HepG2 (cell line): ENCODE measurements around the gene SUOX. TPM values are rescaled to one million over a fixed set of nuclear protein-coding genes. Genes with fewer than 3 reads are reported as not detected.

ENCODE experiments used
- ASH2L ChIP-seq: fragments of 300-600, 200-600 bp; sonication (generic); IDR thresholded peaks from 2 replicates; pipeline ENCODE4 v1.7.0; 2017; ENCODE audit warnings: low read depth, mild to moderate bottlenecking, moderate library complexity, mixed read lengths, low read length; ENCODE audit not compliant: insufficient read length
- CBX5 ChIP-seq: sonication (generic); formaldehyde crosslinking; IDR thresholded peaks from 2 replicates; pipeline ENCODE4 v1.4.0; 2020; ENCODE audit warnings: missing genetic modification reagents, borderline replicate concordance
- EP300 ChIP-seq, 3 experiments: sonication (generic) in 1 of 3; formaldehyde crosslinking in 1 of 3; IDR thresholded peaks; 2 replicates each; pipeline versions ENCODE4 v1.5.1 to v1.6.1; 2011 to 2020; ENCODE audit warnings: low read depth in 2 of 3, low read length in 2 of 3, borderline replicate concordance in 1 of 3, improper control_type of control experiment in 1 of 3, mild to moderate bottlenecking in 1 of 3, missing genetic modification reagents in 1 of 3, moderate library complexity in 1 of 3
- HIVEP1 ChIP-seq: sonication (generic); formaldehyde crosslinking; IDR thresholded peaks from 2 replicates; pipeline ENCODE4 v1.4.0; 2020; ENCODE audit warnings: mild to moderate bottlenecking, missing genetic modification reagents
- IKZF4 ChIP-seq: sonication (generic); formaldehyde crosslinking; IDR thresholded peaks from 2 replicates; pipeline ENCODE4 v1.5.1; 2020; ENCODE audit warnings: borderline replicate concordance, mild to moderate bottlenecking, low read depth, missing genetic modification reagents; ENCODE audit errors: not compliant biosample characterization
- KAT7 ChIP-seq: IDR thresholded peaks from 2 replicates; pipeline ENCODE4 v1.6.1; 2018; ENCODE audit warnings: borderline replicate concordance, missing compliant biosample characterization
- KDM1A ChIP-seq: IDR thresholded peaks from 2 replicates; pipeline ENCODE4 v1.6.1; 2016; ENCODE audit warnings: missing compliant biosample characterization
- MTF2 ChIP-seq: sonication (generic); formaldehyde crosslinking; IDR thresholded peaks from 2 replicates; pipeline ENCODE4 v1.5.0; 2020; ENCODE audit warnings: missing genetic modification reagents, borderline replicate concordance
- NFE2 ChIP-seq: sonication (generic); formaldehyde crosslinking; IDR thresholded peaks from 2 replicates; pipeline ENCODE4 v1.4.0; 2020; ENCODE audit warnings: missing genetic modification reagents
- SRSF9 ChIP-seq: fragments of 200-400 bp; formaldehyde crosslinking; IDR thresholded peaks from 2 replicates; pipeline ENCODE4 v1.6.1; 2018; ENCODE audit warnings: borderline replicate concordance, mild to moderate bottlenecking, low read depth, low read length; ENCODE audit not compliant: insufficient read depth, poor library complexity, severe bottlenecking
- STAT5B ChIP-seq: sonication (generic); formaldehyde crosslinking; IDR thresholded peaks from 2 replicates; pipeline ENCODE4 v1.4.0; 2020; ENCODE audit warnings: missing genetic modification reagents
- ZKSCAN1 ChIP-seq: fragments of 150-350 bp; IDR thresholded peaks from 2 replicates; pipeline ENCODE4 v1.6.1; 2014; ENCODE audit warnings: low read length
- ZNF121 ChIP-seq: sonication (generic); formaldehyde crosslinking; IDR thresholded peaks from 2 replicates; pipeline ENCODE4 v1.5.0; 2020; ENCODE audit warnings: mild to moderate bottlenecking, missing genetic modification reagents
- ZNF124 ChIP-seq: sonication (generic); formaldehyde crosslinking; IDR thresholded peaks from 2 replicates; pipeline ENCODE4 v1.4.0; 2020; ENCODE audit warnings: missing genetic modification reagents
- polyA plus RNA-seq, 8 experiments: library from polyadenylated mRNA; depleted of rRNA in 3 of 8; stranded (reverse) in 7 of 8; unstranded in 1 of 8; fragments of >200 nt; fragmentation: Illumina TruSeq in 4 of 8; extraction: Trizol in 4 of 8; gene quantifications; 2 replicates each; pipeline versions ENCODE4 v1.2.1 to v1.2.3, GENCODE V29; 2011 to 2016; ENCODE audit warnings: low read depth in 4 of 8, missing spikeins in 1 of 8, mixed read lengths in 1 of 8; ENCODE audit not compliant: insufficient read depth in 1 of 8
- total RNA-seq, 5 experiments: library from RNA; depleted of rRNA; stranded (reverse); fragments of >200 nt; fragmentation: Illumina TruSeq; extraction: Trizol; gene quantifications; 2 replicates each; pipeline ENCODE4 v1.2.3, GENCODE V29; 2016; ENCODE audit warnings: low read depth in 1 of 5
- TF ChIP-seq, protein P1 (sequence below): sonication (generic); formaldehyde crosslinking; IDR thresholded peaks from 2 replicates; pipeline ENCODE4 v1.5.0; 2020; ENCODE audit warnings: mild to moderate bottlenecking, missing genetic modification reagents, borderline replicate concordance
- TF ChIP-seq, protein P2 (sequence below): sonication (generic); formaldehyde crosslinking; IDR thresholded peaks from 2 replicates; pipeline ENCODE4 v1.4.0; 2020; ENCODE audit warnings: mild to moderate bottlenecking, missing genetic modification reagents
- TF ChIP-seq, protein P3 (sequence below): sonication (generic); formaldehyde crosslinking; conservative IDR thresholded peaks from 2 replicates; pipeline ENCODE4 v1.4.0; 2020; ENCODE audit warnings: missing genetic modification reagents

The SUOX gene
- total and polyA plus RNA-seq, 2 of the 13 experiments (the other 11 are each of a cell fraction or from before 2014, with no cell fraction given), result 23.9 to 25.9 TPM

DNA sequence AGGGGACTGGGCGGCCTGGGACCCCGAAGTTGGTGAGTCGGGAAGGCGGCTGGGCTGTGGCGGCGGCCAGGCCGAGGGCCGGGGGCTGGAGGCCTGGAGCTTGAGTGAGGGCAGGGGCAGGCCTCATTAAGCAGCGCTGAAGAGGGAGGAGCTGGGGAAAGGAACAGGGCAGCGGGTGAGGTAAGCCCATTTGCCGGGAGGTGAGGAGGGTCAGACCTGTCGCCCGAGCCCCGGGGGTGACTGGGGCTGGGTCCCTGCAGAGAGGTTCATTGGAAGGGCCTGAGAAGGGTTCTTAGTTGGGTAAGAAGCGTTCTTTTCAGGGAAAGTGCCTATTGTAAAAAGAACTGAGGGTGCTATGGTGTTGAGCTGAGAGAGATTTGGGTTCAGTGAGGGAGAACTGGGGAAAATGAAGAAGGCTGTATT lies 22.8 kb upstream of the SUOX start (continued):
- no peak for TF ChIP-seq ASH2L
- TF ChIP-seq IKZF4, result no peak
- no peak for TF ChIP-seq ZNF124 (CRISPR knock-in tag)
- no peak for TF ChIP-seq ZNF121 (CRISPR knock-in tag)
- no peak for TF ChIP-seq NFE2 (CRISPR knock-in tag)
- TF ChIP-seq, protein P1, sequence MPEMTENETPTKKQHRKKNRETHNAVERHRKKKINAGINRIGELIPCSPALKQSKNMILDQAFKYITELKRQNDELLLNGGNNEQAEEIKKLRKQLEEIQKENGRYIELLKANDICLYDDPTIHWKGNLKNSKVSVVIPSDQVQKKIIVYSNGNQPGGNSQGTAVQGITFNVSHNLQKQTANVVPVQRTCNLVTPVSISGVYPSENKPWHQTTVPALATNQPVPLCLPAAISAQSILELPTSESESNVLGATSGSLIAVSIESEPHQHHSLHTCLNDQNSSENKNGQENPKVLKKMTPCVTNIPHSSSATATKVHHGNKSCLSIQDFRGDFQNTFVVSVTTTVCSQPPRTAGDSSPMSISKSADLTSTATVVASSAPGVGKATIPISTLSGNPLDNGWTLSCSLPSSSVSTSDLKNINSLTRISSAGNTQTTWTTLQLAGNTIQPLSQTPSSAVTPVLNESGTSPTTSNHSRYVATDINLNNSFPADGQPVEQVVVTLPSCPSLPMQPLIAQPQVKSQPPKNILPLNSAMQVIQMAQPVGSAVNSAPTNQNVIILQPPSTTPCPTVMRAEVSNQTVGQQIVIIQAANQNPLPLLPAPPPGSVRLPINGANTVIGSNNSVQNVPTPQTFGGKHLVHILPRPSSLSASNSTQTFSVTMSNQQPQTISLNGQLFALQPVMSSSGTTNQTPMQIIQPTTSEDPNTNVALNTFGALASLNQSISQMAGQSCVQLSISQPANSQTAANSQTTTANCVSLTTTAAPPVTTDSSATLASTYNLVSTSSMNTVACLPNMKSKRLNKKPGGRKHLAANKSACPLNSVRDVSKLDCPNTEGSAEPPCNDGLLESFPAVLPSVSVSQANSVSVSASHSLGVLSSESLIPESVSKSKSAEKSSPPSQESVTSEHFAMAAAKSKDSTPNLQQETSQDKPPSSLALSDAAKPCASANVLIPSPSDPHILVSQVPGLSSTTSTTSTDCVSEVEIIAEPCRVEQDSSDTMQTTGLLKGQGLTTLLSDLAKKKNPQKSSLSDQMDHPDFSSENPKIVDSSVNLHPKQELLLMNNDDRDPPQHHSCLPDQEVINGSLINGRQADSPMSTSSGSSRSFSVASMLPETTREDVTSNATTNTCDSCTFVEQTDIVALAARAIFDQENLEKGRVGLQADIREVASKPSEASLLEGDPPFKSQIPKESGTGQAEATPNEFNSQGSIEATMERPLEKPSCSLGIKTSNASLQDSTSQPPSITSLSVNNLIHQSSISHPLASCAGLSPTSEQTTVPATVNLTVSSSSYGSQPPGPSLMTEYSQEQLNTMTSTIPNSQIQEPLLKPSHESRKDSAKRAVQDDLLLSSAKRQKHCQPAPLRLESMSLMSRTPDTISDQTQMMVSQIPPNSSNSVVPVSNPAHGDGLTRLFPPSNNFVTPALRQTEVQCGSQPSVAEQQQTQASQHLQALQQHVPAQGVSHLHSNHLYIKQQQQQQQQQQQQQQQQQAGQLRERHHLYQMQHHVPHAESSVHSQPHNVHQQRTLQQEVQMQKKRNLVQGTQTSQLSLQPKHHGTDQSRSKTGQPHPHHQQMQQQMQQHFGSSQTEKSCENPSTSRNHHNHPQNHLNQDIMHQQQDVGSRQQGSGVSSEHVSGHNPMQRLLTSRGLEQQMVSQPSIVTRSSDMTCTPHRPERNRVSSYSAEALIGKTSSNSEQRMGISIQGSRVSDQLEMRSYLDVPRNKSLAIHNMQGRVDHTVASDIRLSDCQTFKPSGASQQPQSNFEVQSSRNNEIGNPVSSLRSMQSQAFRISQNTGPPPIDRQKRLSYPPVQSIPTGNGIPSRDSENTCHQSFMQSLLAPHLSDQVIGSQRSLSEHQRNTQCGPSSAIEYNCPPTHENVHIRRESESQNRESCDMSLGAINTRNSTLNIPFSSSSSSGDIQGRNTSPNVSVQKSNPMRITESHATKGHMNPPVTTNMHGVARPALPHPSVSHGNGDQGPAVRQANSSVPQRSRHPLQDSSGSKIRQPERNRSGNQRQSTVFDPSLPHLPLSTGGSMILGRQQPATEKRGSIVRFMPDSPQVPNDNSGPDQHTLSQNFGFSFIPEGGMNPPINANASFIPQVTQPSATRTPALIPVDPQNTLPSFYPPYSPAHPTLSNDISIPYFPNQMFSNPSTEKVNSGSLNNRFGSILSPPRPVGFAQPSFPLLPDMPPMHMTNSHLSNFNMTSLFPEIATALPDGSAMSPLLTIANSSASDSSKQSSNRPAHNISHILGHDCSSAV (CRISPR knock-in tag), result no peak
- 0 out of 2 replicates have a peak, but pooled peaks have one; percentile 15 for TF ChIP-seq HIVEP1
- no peak for TF ChIP-seq MTF2
- TF ChIP-seq, protein P2, sequence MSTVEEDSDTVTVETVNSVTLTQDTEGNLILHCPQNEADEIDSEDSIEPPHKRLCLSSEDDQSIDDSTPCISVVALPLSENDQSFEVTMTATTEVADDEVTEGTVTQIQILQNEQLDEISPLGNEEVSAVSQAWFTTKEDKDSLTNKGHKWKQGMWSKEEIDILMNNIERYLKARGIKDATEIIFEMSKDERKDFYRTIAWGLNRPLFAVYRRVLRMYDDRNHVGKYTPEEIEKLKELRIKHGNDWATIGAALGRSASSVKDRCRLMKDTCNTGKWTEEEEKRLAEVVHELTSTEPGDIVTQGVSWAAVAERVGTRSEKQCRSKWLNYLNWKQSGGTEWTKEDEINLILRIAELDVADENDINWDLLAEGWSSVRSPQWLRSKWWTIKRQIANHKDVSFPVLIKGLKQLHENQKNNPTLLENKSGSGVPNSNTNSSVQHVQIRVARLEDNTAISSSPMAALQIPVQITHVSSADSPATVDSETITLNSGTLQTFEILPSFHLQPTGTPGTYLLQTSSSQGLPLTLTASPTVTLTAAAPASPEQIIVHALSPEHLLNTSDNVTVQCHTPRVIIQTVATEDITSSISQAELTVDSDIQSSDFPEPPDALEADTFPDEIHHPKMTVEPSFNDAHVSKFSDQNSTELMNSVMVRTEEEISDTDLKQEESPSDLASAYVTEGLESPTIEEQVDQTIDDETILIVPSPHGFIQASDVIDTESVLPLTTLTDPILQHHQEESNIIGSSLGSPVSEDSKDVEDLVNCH (CRISPR knock-in tag), result no peak
- no peak for TF ChIP-seq ZKSCAN1
- peak; percentile 90; the same call in 1 of the 2 replicates for TF ChIP-seq KAT7 (CRISPR knock-in tag)
- TF ChIP-seq, protein P3, sequence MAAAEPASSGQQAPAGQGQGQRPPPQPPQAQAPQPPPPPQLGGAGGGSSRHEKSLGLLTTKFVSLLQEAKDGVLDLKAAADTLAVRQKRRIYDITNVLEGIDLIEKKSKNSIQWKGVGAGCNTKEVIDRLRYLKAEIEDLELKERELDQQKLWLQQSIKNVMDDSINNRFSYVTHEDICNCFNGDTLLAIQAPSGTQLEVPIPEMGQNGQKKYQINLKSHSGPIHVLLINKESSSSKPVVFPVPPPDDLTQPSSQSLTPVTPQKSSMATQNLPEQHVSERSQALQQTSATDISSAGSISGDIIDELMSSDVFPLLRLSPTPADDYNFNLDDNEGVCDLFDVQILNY (CRISPR knock-in tag), result no peak
- no peak for TF ChIP-seq STAT5B (CRISPR knock-in tag)
- TF ChIP-seq KDM1A (CRISPR knock-in tag), result no peak
- no peak for TF ChIP-seq SRSF9
- no peak for TF ChIP-seq CBX5 (CRISPR knock-in tag)
- no peak for TF ChIP-seq EP300 (IDR thresholded peaks at IDR 0.05; ENCODE audit: low read depth in 2 of 2, low read length in 2 of 2)
- TF ChIP-seq EP300 (CRISPR knock-in tag; IDR thresholded peaks at IDR 0.05; ENCODE audit: borderline replicate concordance), result no peak
